Measurements from ENCODE around the gene UXT. TPM values are rescaled to one million over a fixed set of nuclear protein-coding genes. Genes with fewer than 3 reads are reported as not detected.

Gene UXT
- total RNA-seq, 1 donor from 2014 or later, result 64.3 TPM

GRCh38 chrX:47658301-47658683 lies 688 bp downstream of the UXT start:
- peaks cover 3% of the 10 kb centered on the region for H3K9me3 Mint-ChIP-seq (ENCODE audit: unreplicated experiment)
- TF ChIP-seq, protein P1, sequence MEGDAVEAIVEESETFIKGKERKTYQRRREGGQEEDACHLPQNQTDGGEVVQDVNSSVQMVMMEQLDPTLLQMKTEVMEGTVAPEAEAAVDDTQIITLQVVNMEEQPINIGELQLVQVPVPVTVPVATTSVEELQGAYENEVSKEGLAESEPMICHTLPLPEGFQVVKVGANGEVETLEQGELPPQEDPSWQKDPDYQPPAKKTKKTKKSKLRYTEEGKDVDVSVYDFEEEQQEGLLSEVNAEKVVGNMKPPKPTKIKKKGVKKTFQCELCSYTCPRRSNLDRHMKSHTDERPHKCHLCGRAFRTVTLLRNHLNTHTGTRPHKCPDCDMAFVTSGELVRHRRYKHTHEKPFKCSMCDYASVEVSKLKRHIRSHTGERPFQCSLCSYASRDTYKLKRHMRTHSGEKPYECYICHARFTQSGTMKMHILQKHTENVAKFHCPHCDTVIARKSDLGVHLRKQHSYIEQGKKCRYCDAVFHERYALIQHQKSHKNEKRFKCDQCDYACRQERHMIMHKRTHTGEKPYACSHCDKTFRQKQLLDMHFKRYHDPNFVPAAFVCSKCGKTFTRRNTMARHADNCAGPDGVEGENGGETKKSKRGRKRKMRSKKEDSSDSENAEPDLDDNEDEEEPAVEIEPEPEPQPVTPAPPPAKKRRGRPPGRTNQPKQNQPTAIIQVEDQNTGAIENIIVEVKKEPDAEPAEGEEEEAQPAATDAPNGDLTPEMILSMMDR (IDR thresholded peaks at IDR 0.05; ENCODE audit: partially characterized antibody, unreplicated experiment), result no peak
- H3K4me1 Mint-ChIP-seq (ENCODE audit: low read depth, unreplicated experiment), result no peaks in the 10 kb centered on the region
- no peak for DNase-seq
- H3K4me3 Mint-ChIP-seq (ENCODE audit: unreplicated experiment), result peak overlapping the region; percentile 87
- H3K36me3 Mint-ChIP-seq (ENCODE audit: unreplicated experiment), result no peaks in the 10 kb centered on the region
- no peaks in the 10 kb centered on the region for H3K27me3 Mint-ChIP-seq (ENCODE audit: unreplicated experiment)
- peak overlapping the region; percentile 86 for H3K27ac Mint-ChIP-seq (ENCODE audit: unreplicated experiment)

GRCh38 chrX:47651043-47651905 lies 7.7 kb downstream of the UXT start:
- Mint-ChIP-seq H3K9me3 (ENCODE audit: unreplicated experiment) (peaks cover 2% of the 10 kb centered on the region), H3K4me1 (ENCODE audit: low read depth, unreplicated experiment) (peaks cover 7% of the 10 kb centered on the region), H3K36me3 (ENCODE audit: unreplicated experiment) (no peaks in the 10 kb centered on the region), H3K4me3 (ENCODE audit: unreplicated experiment) (peak overlapping the region; percentile 91), H3K27me3 (ENCODE audit: unreplicated experiment) (peaks cover 1% of the 10 kb centered on the region), H3K27ac (ENCODE audit: unreplicated experiment) (peak overlapping the region; percentile 33)
- TF ChIP-seq, protein P1 (IDR thresholded peaks at IDR 0.05; ENCODE audit: partially characterized antibody, unreplicated experiment), result no peak
- DNase-seq, result no peak

DNA sequence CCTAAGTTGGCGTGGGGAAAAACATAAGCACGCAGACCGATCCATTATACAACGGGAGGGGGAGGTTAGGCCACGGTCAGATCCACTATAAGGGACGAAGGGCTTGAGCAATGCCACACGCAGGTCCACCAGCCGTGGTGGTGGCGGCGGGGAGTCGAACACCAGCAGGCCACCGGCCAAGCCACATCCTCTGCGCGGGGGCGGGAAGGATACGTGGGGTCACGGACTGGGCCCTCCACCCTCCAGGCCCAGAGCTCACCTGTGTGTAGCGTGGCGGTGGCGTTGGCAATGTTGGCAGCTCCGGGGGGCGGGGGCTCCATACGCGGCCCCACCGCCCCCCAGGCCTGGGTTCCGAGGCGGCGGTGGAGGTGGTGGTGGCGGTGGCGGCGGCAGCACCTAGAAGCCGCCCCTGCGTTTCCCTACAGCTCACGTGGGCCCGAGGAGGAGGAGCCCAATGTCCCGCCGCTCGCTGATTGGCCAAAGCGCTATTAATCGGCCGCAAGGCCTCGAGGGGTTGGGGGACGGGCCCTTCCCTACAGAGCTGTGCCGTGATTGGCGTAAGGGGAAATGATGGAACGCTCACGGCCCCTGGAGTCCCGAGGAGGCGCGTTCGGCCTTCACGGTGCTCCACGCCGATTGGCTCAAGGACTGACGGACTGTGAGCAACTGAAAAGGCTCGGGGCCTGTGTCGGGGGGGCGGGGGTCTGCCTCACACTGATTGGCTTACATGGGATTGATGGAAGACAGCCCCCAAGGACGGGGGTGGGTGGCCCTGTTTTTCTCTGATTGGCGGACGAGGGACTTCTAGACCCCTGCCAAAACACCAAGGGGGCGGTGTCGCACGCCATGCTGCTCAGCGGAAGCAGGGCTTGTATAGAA lies 8.6 kb downstream of the UXT start, which contains the start of gene ELK1:
Gene ELK1 (minus strand): TSS at position 400 of the 879 bp plus-strand sequence. CDS start 9,122 bp downstream, outside the sequence.
- Mint-ChIP-seq H3K9me3 (ENCODE audit: unreplicated experiment) (peaks cover 2% of the 10 kb centered on the region), H3K4me1 (ENCODE audit: low read depth, unreplicated experiment) (peaks cover 7% of the 10 kb centered on the region), H3K36me3 (ENCODE audit: unreplicated experiment) (no peaks in the 10 kb centered on the region), H3K4me3 (ENCODE audit: unreplicated experiment) (peak within 1 kb of the TSS; percentile 91), H3K27me3 (ENCODE audit: unreplicated experiment) (peaks cover 1% of the 10 kb centered on the region), H3K27ac (ENCODE audit: unreplicated experiment) (peak within 1 kb of the TSS; percentile 33)
- peak; percentile 88 for DNase-seq
- TF ChIP-seq, protein P1 (IDR thresholded peaks at IDR 0.05; ENCODE audit: partially characterized antibody, unreplicated experiment), result no peak

- H3K4me1 Mint-ChIP-seq (ENCODE audit: low read depth, unreplicated experiment), result peaks cover 8% of the 10 kb centered on the region
- peak overlapping the region; percentile 85 for H3K4me3 Mint-ChIP-seq (ENCODE audit: unreplicated experiment)
- H3K9me3 Mint-ChIP-seq (ENCODE audit: unreplicated experiment), result peaks cover 2% of the 10 kb centered on the region
- no peaks in the 10 kb centered on the region for H3K36me3 Mint-ChIP-seq (ENCODE audit: unreplicated experiment)
- DNase-seq, result no peak
- no peak overlapping the region for H3K27ac Mint-ChIP-seq (ENCODE audit: unreplicated experiment)
- H3K27me3 Mint-ChIP-seq (ENCODE audit: unreplicated experiment), result peaks cover 1% of the 10 kb centered on the region
- TF ChIP-seq, protein P1 (IDR thresholded peaks at IDR 0.05; ENCODE audit: partially characterized antibody, unreplicated experiment), result no peak
Measured at GRCh38 chrX:47649781-47650163, 9.2 kb downstream of the UXT start.

Measured in glutamatergic neuron (in vitro differentiated cells).